ENCODE measurements around the gene AK9.
A peak's percentile ranks its signal among the peaks of the same experiment; 100 is the strongest.
"Not testable (repeated sequence)": the region's sequence is repeated elsewhere in the genome, so short reads cannot be mapped to it uniquely, and the experiment has no call there.

Gene AK9

DNA sequence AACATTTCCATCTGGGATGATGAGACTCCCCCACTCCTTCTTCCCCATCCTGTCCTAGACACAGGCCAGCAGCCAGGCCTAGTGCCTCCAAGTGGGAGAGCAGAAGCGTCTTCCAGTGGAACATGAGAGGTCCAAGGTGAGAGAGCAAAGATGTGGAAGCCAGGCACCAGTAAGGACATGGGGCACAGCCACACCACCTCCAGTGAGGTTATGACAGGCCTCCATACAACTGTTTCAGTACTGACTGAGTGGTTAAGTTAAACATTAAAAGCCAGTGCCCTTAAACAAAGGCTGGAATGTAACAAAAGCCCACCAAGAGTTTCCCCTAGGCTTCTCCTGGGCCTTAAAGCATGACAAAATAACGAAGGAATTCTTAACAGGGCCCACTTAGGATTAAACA lies 213.3 kb downstream of the AK9 start:
- DNase-seq: no peak

DNA sequence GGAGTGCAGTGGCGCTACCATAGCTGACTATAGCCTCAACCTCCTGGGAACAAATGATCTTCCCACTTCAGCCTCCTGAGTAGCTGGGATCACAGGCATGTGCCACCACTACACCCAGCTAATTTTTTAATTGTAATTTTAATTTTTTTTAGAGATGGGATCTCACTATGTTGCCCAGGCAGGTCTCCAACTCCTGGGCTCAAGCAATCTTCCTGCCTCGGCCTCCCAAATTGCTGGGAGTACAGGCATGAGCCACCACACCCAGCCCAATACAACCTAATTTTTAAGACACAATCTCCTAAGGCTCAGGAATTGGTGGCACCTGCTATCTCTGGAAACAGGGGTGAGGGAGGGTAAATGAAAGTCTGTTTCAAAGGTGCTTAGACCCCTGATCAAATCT lies 213.8 kb downstream of the AK9 start:
- DNase-seq: no peak

DNA sequence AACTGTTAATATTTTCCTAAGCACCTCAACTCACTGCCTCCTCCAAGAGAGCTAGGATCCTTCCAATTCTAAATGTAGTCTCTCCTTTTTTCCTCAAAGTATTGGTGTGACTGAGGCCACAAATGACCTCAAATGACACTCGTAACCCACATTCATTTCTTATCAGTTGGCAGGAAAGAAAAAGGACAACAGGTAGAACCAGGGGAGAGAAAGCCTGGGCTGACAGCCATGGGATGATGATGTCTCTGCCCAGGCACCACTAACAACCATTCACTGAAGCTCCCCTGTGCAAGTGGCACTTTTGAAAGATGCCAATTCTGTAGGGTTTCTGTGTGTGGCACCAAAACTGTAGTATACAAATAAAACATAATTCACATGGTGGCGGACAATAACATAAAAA lies 215.4 kb downstream of the AK9 start:
- no peak for DNase-seq

DNA sequence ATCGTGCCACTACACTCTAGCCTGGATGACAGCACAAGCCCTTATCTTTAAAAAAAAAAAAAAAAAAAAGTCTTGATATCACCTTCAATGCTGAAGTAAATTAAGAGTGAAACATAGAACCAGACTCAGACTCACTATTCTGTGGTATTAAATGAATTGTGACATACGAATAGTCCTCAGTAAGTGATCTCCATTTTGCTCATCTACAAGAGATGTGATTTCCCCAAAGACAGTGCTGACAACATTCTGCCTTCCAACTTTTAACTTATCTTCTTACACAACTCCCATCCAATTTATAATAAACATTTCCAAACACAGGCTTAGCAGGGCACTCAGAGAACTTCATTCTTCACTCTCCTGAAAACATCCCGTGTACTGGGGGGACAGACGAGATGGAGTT lies 216.0 kb downstream of the AK9 start:
- DNase-seq: no peak

DNA sequence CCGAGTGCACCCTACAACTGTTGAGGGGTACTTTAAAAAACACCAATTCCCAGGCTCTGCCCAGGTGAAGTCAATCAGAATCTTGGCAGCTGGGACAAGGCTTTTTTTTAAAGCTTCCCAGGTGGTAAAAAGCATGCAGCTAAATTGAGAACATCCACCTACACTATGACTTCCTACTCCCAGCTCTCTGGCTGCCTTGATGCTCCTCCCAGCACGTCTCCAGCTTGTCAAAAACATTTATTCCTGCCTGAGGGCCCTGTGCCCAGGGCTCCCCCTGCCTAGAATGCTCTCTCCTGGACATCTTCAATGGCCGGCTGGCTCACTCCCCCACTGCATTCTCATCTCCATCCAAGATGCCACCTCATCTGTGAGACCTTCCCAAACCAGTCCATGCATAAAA lies 217.9 kb downstream of the AK9 start:
- DNase-seq: no peak

DNA sequence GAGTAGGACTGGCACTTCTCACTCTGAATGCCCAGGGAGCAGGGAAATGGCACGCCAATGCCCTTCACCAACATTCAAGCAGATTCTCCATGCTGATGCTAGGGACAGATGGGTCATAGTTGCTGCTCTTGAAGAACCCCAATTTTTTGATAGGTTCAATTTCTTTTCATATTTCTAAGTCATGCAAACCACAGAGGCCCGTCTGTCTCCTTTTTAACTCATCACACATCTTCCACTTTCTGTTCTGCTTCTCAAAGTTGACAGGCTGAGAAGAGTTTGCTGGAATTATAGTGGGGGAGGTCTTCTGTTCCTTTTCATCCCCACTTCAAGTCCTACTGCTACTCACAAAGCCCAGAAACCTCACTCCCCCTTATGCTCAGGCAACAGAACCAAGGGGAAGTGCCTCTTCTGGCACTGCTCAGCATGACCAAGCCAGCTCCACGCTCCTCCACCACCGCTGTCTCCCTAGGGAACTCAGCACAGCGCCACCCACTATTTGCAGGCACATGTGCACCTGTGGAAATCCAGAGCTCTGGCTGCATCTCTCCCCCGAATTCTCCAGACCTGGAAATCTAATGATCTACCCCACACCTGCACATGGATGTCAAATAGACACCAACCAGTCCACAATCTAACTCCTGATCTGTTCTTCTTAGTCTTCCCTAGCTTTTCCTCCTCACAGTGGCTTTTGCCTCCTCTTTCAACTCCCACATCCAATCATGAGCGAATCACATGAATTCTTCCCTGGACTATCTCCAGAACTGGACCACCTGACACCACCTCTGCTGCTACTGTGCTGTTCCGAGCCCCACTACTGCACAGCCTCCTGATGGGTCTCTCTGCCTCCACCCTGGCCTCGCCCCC lies 218.6 kb downstream of the AK9 start:
- DNase-seq: no peak

DNA sequence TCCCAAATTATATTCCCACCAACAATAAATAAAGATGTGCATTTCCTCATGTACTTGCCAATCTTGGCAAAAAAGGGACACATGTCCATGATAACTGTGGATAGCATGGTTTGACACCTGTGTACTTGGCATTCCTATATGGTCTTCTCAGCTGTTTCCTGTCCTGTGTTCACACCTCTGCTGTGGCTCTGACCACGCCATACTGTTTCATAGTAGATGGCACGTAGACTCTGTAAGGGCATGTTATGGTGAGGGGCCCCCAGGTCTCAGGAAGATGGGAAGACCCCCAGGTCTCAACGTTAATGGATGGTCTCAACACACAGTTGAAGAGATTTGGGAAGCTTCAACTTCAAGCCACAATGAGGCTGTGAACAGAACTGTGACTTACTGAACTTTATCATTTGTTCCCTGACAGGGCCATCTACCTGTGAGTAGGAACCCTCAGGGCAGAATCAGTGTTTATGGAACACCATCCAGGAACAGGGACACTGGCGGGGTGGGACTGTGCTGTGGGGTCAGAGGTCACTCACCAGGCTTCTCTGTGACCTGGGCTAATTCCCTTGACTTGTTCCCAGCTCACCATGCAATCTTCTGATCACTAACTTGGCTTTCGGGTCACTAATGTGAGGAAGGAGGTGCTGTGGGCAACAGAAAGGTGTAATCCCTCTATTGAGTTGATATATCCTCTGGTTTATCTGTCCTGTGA lies 219.7 kb downstream of the AK9 start:
- DNase-seq: no peak

DNA sequence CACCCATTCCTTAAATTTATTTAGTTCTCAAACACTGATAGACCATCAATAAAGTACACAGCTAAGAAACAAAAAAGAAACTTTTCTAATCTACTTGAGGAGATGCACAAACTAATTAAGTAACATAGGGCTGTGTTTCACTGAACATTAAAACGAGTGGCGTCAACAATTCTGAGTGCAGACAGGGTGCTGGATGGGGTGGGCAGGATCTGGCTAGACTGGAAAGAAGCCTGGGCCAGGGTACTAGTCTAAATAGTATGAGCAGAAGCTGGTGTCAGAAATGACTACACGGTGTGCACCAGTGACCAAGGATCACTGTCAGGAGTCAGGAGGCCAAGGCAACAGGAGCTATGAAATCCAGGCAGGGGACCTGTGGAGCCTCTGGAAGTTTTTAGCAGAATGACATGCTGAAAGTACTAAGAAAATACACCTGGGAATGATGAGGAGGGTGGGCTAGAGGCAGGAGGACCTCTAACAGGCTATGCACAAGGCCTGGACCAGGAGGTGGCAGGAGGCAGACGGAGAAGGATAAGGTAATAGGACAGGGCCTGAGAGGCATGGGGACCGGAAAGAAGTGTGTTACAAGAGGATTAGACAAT lies 221.3 kb downstream of the AK9 start:
- no peak for DNase-seq

DNA sequence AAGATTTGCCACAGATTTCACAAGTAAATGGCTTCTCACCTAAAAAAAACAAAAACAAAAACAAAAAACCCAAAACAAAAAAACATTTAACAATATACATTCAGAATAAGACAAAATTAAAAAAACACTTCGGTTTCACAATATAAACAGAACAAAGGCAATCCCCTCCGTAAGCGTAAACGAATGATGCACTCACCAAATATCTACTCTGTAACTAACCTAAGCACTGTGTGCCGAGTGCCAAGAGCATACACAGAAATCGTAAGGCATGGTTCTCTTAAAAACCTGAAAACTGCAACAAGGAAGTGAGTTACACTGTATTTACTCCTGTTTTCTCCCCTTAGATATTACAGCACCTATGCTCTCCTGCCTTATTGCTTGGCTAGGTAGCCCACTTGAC lies 223.3 kb downstream of the AK9 start:
- no peak for DNase-seq

DNA sequence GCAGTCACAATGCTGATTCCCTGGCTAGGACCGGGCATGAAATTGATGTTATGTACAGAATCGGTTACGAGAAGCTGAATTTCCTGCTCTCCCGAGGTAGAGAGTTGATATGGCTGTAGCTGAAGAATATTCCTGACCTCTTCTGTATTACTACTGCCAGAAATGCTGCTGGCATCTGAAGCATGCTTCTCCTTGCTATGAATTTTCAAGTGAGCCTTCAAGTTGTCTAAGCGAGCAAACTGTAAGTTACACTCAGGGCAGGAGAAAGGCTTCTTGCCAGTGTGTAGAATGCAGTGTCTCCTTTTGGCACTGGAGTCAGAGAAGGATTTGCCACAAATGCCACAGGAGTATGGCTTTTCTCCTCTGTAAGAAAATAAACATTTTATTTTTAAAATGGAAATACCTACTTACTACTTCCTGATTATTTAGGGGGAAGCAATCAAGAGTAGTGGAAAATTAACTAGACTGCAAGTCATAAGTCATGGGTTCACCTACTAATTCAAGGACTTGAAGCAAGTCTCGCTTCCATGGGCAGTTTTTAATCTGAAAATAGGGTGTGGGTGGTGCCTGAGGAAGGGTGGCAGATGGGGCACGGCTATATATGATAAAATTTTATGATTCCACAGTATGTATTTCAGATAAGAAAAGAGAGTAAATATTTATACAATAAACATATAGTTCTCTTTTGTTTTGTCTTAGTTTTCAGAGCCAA lies 224.6 kb downstream of the AK9 start:
- no peak for DNase-seq

DNA sequence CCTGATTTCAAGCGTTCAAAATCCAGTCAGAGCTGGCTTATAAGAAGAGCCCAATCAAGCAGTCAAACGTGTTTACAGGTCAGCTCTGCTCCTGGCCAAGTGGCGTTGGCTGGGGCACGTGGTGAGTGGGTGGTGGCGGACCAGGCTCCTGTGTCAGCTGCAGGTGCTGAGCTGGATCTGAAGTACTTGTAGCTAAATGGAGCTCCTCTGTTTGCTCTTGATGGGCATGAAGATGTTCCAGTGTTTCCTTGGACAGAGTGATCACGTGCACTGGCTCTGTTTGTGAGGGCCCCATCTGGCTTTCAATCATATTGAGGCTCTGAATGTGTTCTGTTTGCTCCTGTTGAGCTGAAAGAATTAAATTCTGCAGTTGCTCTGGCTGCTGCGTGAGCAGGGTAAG lies 225.2 kb downstream of the AK9 start:
- peak; percentile 99 for DNase-seq

DNA sequence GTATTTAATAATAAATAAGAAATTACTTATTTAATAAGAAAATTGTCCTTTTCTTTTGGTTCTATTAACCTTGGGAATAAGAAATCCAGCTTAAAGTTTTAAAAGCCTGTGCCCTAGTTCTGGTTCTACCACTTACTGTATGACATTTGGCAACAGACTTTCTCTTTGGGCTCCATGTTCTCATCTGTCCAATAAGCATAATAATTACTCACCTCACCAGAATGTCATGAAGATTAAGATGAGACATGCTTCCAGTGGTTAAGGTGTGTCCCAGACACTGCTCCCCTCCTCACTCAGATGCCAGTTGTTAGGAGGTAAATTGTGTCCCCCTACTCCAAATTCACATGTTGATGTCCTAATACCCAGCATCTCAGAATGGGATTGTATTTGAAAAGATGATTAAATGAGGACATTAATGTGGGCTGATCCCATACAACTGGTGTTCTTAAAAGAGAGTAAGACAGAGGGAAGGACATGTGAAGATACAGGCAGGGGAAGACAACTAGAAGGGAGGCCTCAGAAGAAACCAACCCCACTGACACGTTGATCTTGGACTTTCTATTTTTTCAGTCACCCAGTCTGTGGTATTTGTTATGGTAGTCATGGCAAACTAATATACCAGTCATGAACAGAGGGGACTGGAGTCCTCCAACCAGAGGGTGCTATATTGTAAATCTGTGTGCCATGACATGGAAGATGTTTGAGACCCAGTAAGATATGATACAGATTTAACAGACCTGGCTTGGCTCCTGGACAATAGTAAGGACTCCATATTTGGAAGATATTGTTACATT lies 229.1 kb downstream of the AK9 start:
- DNase-seq: no peak

DNA sequence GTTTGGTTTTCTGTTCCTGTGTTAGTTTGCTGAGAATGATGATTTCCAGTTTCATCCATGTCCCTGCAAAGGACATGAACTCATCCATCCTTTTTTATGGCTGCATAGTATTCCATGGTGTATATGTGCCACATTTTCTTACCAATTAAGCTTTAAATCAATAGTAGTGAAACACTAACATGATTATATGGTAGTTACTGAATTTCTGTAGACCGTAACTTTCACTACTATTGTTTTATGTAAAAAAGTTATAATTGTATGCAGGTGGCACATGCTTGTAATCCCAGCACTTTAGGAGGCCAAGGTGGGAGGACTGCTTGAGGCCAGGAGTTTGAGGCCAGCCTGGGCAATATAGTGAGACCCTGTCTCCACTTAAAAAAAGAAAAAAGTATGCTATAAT lies 229.8 kb downstream of the AK9 start:
- not testable (repeated sequence) for DNase-seq

DNA sequence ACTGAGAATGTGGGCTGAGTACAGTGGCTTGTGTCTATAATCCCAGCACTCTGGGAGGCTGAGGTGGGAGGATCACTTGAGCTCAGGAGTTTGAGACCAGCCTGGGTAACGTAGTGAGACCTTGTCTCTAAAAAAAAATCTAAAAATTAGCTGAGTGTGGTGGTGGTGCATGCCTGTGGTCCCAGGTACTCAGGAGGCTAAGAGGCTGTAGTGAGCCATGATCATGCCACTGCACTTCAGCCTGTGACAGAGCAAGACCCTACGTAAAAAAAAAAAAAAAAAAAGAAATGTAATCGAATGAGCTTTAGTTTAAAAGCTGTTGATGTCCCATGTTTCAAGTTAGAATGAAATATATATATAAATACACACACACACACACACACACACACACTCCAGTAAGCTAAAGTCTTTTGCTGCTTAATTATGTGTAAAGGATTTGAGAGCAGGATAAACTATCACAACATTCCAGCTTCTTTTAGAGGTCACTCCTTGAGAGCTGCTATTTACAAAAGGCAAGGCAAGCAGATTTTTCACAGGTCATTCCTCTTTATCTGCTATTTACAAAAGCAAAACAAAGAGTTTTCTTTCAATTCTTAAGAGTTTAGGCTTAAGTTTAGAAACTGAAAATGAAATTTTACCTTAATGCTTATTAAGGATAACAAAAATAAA lies 230.7 kb downstream of the AK9 start:
- DNase-seq: no peak

DNA sequence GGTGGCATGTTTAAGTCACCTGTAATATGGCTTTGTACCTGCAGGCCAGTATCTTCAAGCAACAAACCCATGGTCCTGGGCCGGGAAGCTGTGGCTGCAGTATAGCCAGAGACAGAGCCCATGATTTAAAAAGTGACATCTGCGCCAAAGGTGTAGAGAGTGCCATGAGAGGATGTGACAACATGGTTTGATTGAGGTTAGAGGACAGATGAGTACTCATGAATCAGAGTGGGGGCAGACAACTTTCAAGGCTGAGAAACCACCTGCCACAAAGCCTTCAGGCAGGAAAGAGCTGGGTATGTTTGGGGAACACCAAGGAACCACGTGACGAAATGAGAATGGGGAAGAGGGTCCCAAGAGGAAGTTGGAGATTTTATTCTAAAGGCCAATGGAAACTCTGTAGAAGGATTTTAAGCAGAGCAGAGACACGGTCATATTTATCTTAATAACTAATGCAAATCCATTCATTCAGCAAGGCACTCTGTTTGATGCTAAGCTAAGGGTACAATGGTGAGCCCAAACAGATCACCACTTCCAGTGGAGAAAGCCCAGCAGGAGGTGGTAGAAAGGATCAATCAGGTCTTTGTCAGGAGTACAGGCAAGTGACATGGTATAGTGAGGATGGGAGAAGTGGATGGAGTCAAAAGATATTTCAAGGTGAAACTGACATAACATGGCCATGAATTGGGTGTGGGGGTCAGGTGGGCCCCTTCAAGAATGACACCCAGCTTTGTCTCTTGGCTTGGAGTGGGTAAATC lies 232.0 kb downstream of the AK9 start:
- no peak for DNase-seq

DNA sequence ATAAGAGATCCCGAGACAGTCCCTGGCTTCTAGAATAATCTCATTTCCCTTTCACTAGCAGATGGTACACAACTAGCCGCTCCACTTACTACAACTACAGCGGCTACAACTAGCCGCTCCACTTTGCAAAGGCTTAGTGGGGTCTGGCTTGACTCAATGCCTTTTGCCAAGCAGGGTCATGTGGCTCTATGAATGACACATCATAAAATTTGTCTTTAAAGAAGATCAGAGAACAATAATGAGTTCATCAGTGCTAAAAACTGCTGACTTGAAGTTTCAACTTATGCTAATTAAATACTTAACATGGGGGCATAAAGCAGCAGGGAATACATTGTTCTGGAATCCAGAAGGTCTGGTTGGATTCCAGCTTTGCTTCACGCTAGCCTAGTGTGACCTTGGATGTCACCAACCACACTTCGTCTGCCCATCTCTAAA lies 233.4 kb downstream of the AK9 start:
- no peak for DNase-seq

DNA sequence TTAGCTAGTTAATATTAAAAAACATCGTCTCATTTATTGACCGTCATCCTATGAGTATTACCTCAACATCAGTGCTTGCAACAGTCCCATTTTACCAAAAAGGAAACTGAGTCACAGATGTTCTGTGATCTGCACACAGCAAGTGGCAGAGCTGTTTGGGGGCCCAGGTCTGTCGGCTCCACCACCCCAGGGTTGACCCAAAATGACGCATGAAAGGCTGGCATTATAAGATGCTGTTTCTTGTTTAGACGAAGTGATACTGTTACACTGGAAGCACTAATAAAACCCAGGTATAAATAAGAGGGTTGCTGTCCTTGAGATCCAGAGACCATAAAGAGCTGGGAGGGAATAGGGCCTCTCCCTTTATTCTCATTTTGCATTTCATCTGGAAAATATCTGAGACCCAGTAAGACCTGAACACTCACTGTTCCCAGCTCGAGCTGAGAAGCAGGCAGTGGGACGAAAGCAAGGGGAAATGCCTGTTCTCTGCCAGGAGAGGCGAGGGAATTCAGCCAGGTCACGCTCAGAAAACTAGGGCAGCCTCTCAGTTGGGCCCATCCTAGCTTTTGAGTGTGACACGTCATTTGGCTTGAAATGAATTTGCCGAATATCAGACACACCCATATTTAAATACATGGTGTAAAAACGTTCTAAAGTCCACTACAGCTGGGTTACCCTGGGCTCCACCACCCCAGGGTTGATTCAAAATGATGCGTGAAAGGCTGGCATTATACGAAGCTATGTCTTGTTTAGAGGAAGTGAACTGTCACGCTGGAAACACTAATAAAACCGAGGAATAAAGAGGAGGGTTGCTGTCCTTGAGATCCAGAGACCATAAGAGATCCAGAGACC lies 234.1 kb downstream of the AK9 start:
- DNase-seq: no peak

DNA sequence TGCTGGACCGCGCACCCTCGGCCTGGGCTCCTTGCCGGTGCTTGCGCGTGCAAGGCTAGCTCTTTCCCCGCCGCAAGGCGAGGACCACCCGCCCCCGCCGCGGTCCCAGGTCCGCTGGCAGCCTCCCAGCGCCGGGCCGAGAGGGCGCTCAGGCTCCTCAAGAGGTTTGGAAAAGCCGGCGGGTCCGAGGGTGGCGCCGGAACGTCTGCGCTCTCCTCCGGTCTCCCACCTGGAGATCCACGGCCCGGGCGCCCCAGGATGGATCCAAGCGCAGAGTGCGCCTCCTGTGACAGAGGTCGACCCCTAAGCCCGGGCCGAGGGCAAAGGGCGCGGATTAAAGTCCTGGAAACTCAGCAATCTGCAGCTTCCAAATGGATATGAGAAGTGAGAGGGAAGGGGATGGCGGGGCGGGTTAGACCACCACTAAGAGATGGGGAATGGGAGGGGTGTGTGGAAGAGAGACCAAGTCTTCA lies 234.9 kb downstream of the AK9 start:
- peak; percentile 44 for DNase-seq

DNA sequence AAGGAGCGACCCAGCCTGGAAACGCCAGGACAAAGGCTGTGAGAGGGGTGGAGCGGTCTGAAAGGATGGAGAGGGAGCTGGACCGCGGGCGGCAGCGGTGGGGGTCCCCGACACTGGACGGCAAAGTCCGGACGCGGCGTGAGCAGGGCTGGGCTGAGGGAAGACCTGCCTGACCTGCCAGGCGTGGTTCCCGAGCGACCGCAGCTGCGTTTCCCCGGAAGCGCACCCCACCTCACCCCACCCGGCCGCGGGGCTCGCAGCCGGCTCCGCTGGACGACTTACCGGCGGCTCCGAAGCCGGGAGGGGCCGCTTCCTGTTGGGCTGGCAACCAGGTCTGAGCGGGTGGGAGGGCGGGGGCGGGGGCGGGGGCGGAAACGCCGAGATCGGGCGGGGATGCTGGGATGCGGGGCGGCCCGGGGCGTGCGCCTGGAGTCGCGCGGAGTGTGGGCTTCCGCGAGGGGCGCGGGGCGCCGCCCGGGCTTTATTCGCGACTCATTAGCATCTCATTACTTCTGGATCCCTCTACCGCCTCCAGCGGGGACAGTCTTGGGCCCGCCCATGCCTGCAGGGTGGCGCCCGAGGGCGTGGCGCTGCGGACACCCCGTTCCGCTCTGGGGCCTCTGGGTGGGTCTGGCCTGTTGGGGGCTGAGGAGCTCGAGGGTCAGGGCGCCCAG lies 235.4 kb downstream of the AK9 start, which contains the start of gene MICAL1:
TSS of gene MICAL1 (minus strand) at position 336 of the 674 bp plus-strand sequence. CDS start 1,576 bp downstream, outside the sequence.
- DNase-seq: peak; percentile 70

All from NCI-H2029 (cell line).